ENCODE results near the gene SLC16A3.

- TF ChIP-seq CTCF (conservative IDR thresholded peaks at IDR 0.05) (no peak), EZH2 (IDR thresholded peaks at IDR 0.05; ENCODE audit: low read depth) (no peak)
These were observed 25.9 kb upstream of the SLC16A3 start for GRCh38 chr17:82202981-82203380.

Data from PC-9 (cell line).